HG03575 (cell line): Measurements from ENCODE around the gene SCN1B.
"Not testable (repeated sequence)": the region's sequence is repeated elsewhere in the genome, so short reads cannot be mapped to it uniquely, and the experiment has no call there.

Source experiments
- ATAC-seq: cut with Tn5 transposase; IDR thresholded peaks from one replicate; pipeline ENCODE4 v1.9.1; 2021; ENCODE audit not compliant: unreplicated experiment, insufficient number of reproducible peaks, low FRiP score; ENCODE audit errors: extremely low read depth

SCN1B gene

GRCh38 chr19:34999498-35000337 is 30.6 kb upstream of the SCN1B start, which contains the start of gene GRAMD1A:
TSS of gene GRAMD1A (plus strand) at chr19:35000323. CDS start at chr19:35000479, 156 bp downstream.
- ATAC-seq = no peak

- no peak for ATAC-seq
These were observed 30.0 kb upstream of the SCN1B start for GRCh38 chr19:35000338-35000646.

- no peak for ATAC-seq
These were observed 29.4 kb upstream of the SCN1B start for GRCh38 chr19:35000647-35001501.

- ATAC-seq = no peak
These were observed 28.2 kb upstream of the SCN1B start for GRCh38 chr19:35002037-35002535.

GRCh38 chr19:35004517-35005255 is 25.6 kb upstream of the SCN1B start:
- no peak for ATAC-seq

- no peak for ATAC-seq
These were observed 24.9 kb upstream of the SCN1B start for GRCh38 chr19:35005256-35005977.

- not testable (repeated sequence) for ATAC-seq
These were observed 24.3 kb upstream of the SCN1B start for GRCh38 chr19:35006007-35006341.

GRCh38 chr19:35006342-35006998 is 23.8 kb upstream of the SCN1B start:
- ATAC-seq = no peak

- ATAC-seq = no peak
These were observed 23.3 kb upstream of the SCN1B start for GRCh38 chr19:35006999-35007365.

GRCh38 chr19:35007427-35007826 is 22.8 kb upstream of the SCN1B start:
- ATAC-seq = not testable (repeated sequence)

- ATAC-seq = no peak
These were observed 21.4 kb upstream of the SCN1B start for GRCh38 chr19:35008891-35009341.

GRCh38 chr19:35009424-35010415 is 20.6 kb upstream of the SCN1B start:
- no peak for ATAC-seq

- ATAC-seq = no peak
These were observed 19.1 kb upstream of the SCN1B start for GRCh38 chr19:35011091-35011689.

GRCh38 chr19:35011737-35012682 is 18.3 kb upstream of the SCN1B start:
- no peak for ATAC-seq

GRCh38 chr19:35013041-35013819 is 17.0 kb upstream of the SCN1B start:
- ATAC-seq = no peak
